HEK293 (cell line): ENCODE measurements around the gene SLC22A31.

Experiments
- CTCF ChIP-seq: fragments of 450-650 bp; formaldehyde crosslinking; IDR thresholded peaks from 2 replicates; pipeline ENCODE4 v1.5.1; 2016; ENCODE audit warnings: missing biosample characterization, missing genetic modification characterization
- HOXC10 ChIP-seq: sonication (generic); formaldehyde crosslinking; IDR thresholded peaks from 2 replicates; pipeline ENCODE4 v1.8.1; 2023; ENCODE audit warnings: mild to moderate bottlenecking, missing genetic modification reagents
- MYNN ChIP-seq: fragments of 450-650 bp; formaldehyde crosslinking; IDR thresholded peaks from 2 replicates; pipeline ENCODE4 v1.5.1; 2016; ENCODE audit warnings: missing biosample characterization, missing genetic modification characterization, borderline replicate concordance
- REST ChIP-seq: fragments of 450-650 bp; formaldehyde crosslinking; IDR thresholded peaks from 2 replicates; pipeline ENCODE4 v1.5.1; 2016; ENCODE audit warnings: missing biosample characterization, missing genetic modification characterization
- ZNF18 ChIP-seq: fragments of 450-650 bp; formaldehyde crosslinking; IDR thresholded peaks from 2 replicates; pipeline ENCODE4 v1.5.1; 2016; ENCODE audit warnings: missing biosample characterization, missing genetic modification characterization
- ZNF501 ChIP-seq: fragments of 450-650 bp; formaldehyde crosslinking; IDR thresholded peaks from 2 replicates; pipeline ENCODE4 v1.5.1; 2016; ENCODE audit warnings: missing biosample characterization, missing genetic modification characterization
- ZNF518A ChIP-seq: fragments of 450-650 bp; formaldehyde crosslinking; conservative IDR thresholded peaks from 2 replicates; pipeline ENCODE4 v1.5.1; 2016; ENCODE audit warnings: low read depth, missing biosample characterization, missing genetic modification characterization
- ZNF560 ChIP-seq: fragments of 450-650 bp; formaldehyde crosslinking; IDR thresholded peaks from 2 replicates; pipeline ENCODE4 v1.5.1; 2017; ENCODE audit warnings: missing biosample characterization, missing genetic modification characterization, borderline replicate concordance
- ZNF580 ChIP-seq: fragments of 450-650 bp; formaldehyde crosslinking; IDR thresholded peaks from 2 replicates; pipeline ENCODE4 v1.5.1; 2016; ENCODE audit warnings: missing biosample characterization, missing genetic modification characterization
- ZNF707 ChIP-seq: fragments of 450-650 bp; formaldehyde crosslinking; IDR thresholded peaks from 2 replicates; pipeline ENCODE4 v1.5.1; 2016; ENCODE audit warnings: missing biosample characterization, missing genetic modification characterization

GRCh38 chr16:89149386-89149785 is 51.0 kb downstream of the SLC22A31 start:
- TF ChIP-seq ZNF18 (no peak), REST (no peak), ZNF580 (no peak), CTCF (tag by site-specific recombination) (no peak), MYNN (tag by site-specific recombination) (no peak), ZNF518A (tag by site-specific recombination) (no peak), ZNF501 (tag by site-specific recombination) (no peak), ZNF560 (tag by site-specific recombination) (no peak), HOXC10 (CRISPR knock-in tag) (no peak), ZNF707 (tag by site-specific recombination) (no peak)
